ENCODE measurements around the gene ZBP1. TPM values are rescaled to one million over a fixed set of nuclear protein-coding genes. Genes with fewer than 3 reads are reported as not detected.

ZBP1 gene
- total RNA-seq, 1 experiment from 2014 or later: not detected

GRCh38 chr20:57653910-57654309 is 33.7 kb upstream of the ZBP1 start:
- DNase-seq: peak in 1 of 2 experiments; percentile 23
- Histone ChIP-seq H3K9me3 (no peaks in the 10 kb centered on the region), H3K36me3 (ENCODE audit: control insufficient read depth, insufficient read depth, low read length) (no peaks in the 10 kb centered on the region), H3K27me3 (replicated peaks; ENCODE audit: control insufficient read depth, insufficient read depth, low read length) (no peaks in the 10 kb centered on the region), H3K4me3 (ENCODE audit: low read depth, low read length) (no peak overlapping the region), H3K4me1 (no peaks in the 10 kb centered on the region)
- no peaks in the 10 kb centered on the region for H3K9me3 Mint-ChIP-seq (ENCODE audit: unreplicated experiment)
- CTCF ChIA-PET: interaction anchor here (0.6 to 2.4 kb wide), 13 partner anchors 9 to 557 kb away, joined by 3 to 14 read pairs (median 5); no protein-coding TSS in a partner anchor
- no peaks in the 10 kb centered on the region for H3K4me1 Mint-ChIP-seq (ENCODE audit: low read depth, unreplicated experiment)
- intact Hi-C loops (cut with micrococcal nuclease; ENCODE audit: unreplicated experiment): loop anchor here (1.0 to 10.0 kb wide), 8 partner anchors 32 to 555 kb away; no protein-coding TSS in a partner anchor
- peaks cover 3% of the 10 kb centered on the region for H3K27me3 Mint-ChIP-seq (ENCODE audit: insufficient read depth, unreplicated experiment)
- POLR2A ChIA-PET: no interaction called here
- H3K36me3 Mint-ChIP-seq (ENCODE audit: insufficient read depth, unreplicated experiment): no peaks in the 10 kb centered on the region
- no peak overlapping the region for H3K4me3 Mint-ChIP-seq (ENCODE audit: unreplicated experiment)
- no peak for TF ChIP-seq CTCF (IDR thresholded peaks at IDR 0.05; ENCODE audit: insufficient read depth in 1 of 2, low read depth in 1 of 2, low read length in 1 of 2, severe bottlenecking in 1 of 2, unreplicated experiment in 1 of 2)
- no TSS peak for BruUV-seq (replicated peaks)
- H3K27ac Mint-ChIP-seq (ENCODE audit: unreplicated experiment): no peak overlapping the region

GRCh38 chr20:57653546-57653900 is 33.3 kb upstream of the ZBP1 start:
- H3K4me1 Mint-ChIP-seq (ENCODE audit: low read depth, unreplicated experiment): no peaks in the 10 kb centered on the region
- Histone ChIP-seq H3K27me3 (replicated peaks; ENCODE audit: control insufficient read depth, insufficient read depth, low read length) (no peaks in the 10 kb centered on the region), H3K4me3 (ENCODE audit: low read depth, low read length) (no peak overlapping the region), H3K9me3 (no peaks in the 10 kb centered on the region), H3K36me3 (ENCODE audit: control insufficient read depth, insufficient read depth, low read length) (no peaks in the 10 kb centered on the region), H3K4me1 (no peaks in the 10 kb centered on the region)
- no peak overlapping the region for H3K4me3 Mint-ChIP-seq (ENCODE audit: unreplicated experiment)
- peak in 1 of 2 experiments; percentile 26 for DNase-seq
- CTCF ChIA-PET: interaction anchor here (0.5 to 2.4 kb wide), 18 partner anchors 8 to 557 kb away, joined by 3 to 14 read pairs (median 5); no protein-coding TSS in a partner anchor
- POLR2A ChIA-PET: no interaction called here
- intact Hi-C loops (cut with micrococcal nuclease; ENCODE audit: unreplicated experiment): loop anchor here (10.0 kb wide), 1 partner anchor 221 kb away; no protein-coding TSS in a partner anchor
- no peak for TF ChIP-seq CTCF (IDR thresholded peaks at IDR 0.05; ENCODE audit: insufficient read depth in 1 of 2, low read depth in 1 of 2, low read length in 1 of 2, severe bottlenecking in 1 of 2, unreplicated experiment in 1 of 2)
- no TSS peak for BruUV-seq (replicated peaks)
- H3K27ac Mint-ChIP-seq (ENCODE audit: unreplicated experiment): no peak overlapping the region
- H3K36me3 Mint-ChIP-seq (ENCODE audit: insufficient read depth, unreplicated experiment): no peaks in the 10 kb centered on the region
- H3K27me3 Mint-ChIP-seq (ENCODE audit: insufficient read depth, unreplicated experiment): peaks cover 3% of the 10 kb centered on the region
- no peaks in the 10 kb centered on the region for H3K9me3 Mint-ChIP-seq (ENCODE audit: unreplicated experiment)

- no peak overlapping the region for H3K4me3 Mint-ChIP-seq (ENCODE audit: unreplicated experiment)
- no peaks in the 10 kb centered on the region for H3K9me3 Mint-ChIP-seq (ENCODE audit: unreplicated experiment)
- H3K27me3 Mint-ChIP-seq (ENCODE audit: insufficient read depth, unreplicated experiment): peaks cover 6% of the 10 kb centered on the region
- Histone ChIP-seq H3K9me3 (no peaks in the 10 kb centered on the region), H3K4me1 (no peaks in the 10 kb centered on the region), H3K36me3 (ENCODE audit: control insufficient read depth, insufficient read depth, low read length) (no peaks in the 10 kb centered on the region), H3K27me3 (replicated peaks; ENCODE audit: control insufficient read depth, insufficient read depth, low read length) (no peaks in the 10 kb centered on the region), H3K4me3 (ENCODE audit: low read depth, low read length) (no peak overlapping the region)
- intact Hi-C loops (cut with micrococcal nuclease; ENCODE audit: unreplicated experiment): loop anchor here (10.0 kb wide), 1 partner anchor 222 kb away; no protein-coding TSS in a partner anchor
- H3K4me1 Mint-ChIP-seq (ENCODE audit: low read depth, unreplicated experiment): no peaks in the 10 kb centered on the region
- peak; percentile 53 to 65 for DNase-seq
- H3K27ac Mint-ChIP-seq (ENCODE audit: unreplicated experiment): no peak overlapping the region
- POLR2A ChIA-PET: interaction anchor here (0.5 kb wide), 1 partner anchor 76 kb away, joined by 3 read pairs; no protein-coding TSS in a partner anchor
- CTCF ChIA-PET: interaction anchor here (0.5 to 2.4 kb wide), 13 partner anchors 14 to 558 kb away, joined by 3 to 14 read pairs (median 5); no protein-coding TSS in a partner anchor
- TF ChIP-seq CTCF (IDR thresholded peaks at IDR 0.05; ENCODE audit: insufficient read depth in 1 of 2, low read depth in 1 of 2, low read length in 1 of 2, severe bottlenecking in 1 of 2, unreplicated experiment in 1 of 2): peak; percentile 67 to 75
- H3K36me3 Mint-ChIP-seq (ENCODE audit: insufficient read depth, unreplicated experiment): no peaks in the 10 kb centered on the region
- BruUV-seq (replicated peaks): no TSS peak
These were observed 32.6 kb upstream of the ZBP1 start for GRCh38 chr20:57652606-57653545.
